ENCODE measurements around the gene BRF1.

BRF1 gene

GRCh38 chr14:105247715-105248367 lies 53.0 kb downstream of the BRF1 start:
- Histone ChIP-seq H3K4me1 (peaks cover 78% of the 10 kb centered on the region), H3K27me3 (no peaks in the 10 kb centered on the region), H3K27ac (peak overlapping the region; percentile 71), H4K20me1 (peaks cover 89% of the 10 kb centered on the region), H3K36me3 (peaks cover 63% of the 10 kb centered on the region), H3K4me2 (peak overlapping the region; percentile 100), H3K9me3 (no peaks in the 10 kb centered on the region), H3K9ac (peak overlapping the region; percentile 78), H3K4me3 (peak overlapping the region; percentile 80)
- no peak for TF ChIP-seq Cebpa-rat (IDR thresholded peaks at IDR 0.05)

- peaks cover 70% of the 10 kb centered on the region for H3K4me1 ChIP-seq
- H3K27ac ChIP-seq, result no peak overlapping the region
- peaks cover 66% of the 10 kb centered on the region for H3K36me3 ChIP-seq
- H3K9me3 ChIP-seq, result no peaks in the 10 kb centered on the region
- peak overlapping the region; percentile 80 for H3K4me3 ChIP-seq
- H3K4me2 ChIP-seq, result peak overlapping the region; percentile 100
- H3K9ac ChIP-seq, result peak overlapping the region; percentile 78; the same call in 1 of the 2 replicates
- TF ChIP-seq Cebpa-rat (IDR thresholded peaks at IDR 0.05), result no peak
- H4K20me1 ChIP-seq, result peaks cover 88% of the 10 kb centered on the region
- no peaks in the 10 kb centered on the region for H3K27me3 ChIP-seq
These were observed 53.8 kb downstream of the BRF1 start for GRCh38 chr14:105247026-105247425.

GRCh38 chr14:105244334-105244733 lies 56.5 kb downstream of the BRF1 start:
- Histone ChIP-seq H3K4me1 (peaks cover 43% of the 10 kb centered on the region), H4K20me1 (peaks cover 74% of the 10 kb centered on the region), H3K4me2 (no peak overlapping the region), H3K4me3 (no peak overlapping the region), H3K36me3 (peaks cover 63% of the 10 kb centered on the region), H3K9ac (peak overlapping the region; percentile 15; the same call in 1 of the 2 replicates), H3K27me3 (no peaks in the 10 kb centered on the region), H3K27ac (no peak overlapping the region), H3K9me3 (peaks cover 14% of the 10 kb centered on the region)
- TF ChIP-seq Cebpa-rat (IDR thresholded peaks at IDR 0.05), result no peak

- Histone ChIP-seq H3K4me2 (no peak overlapping the region), H4K20me1 (peaks cover 58% of the 10 kb centered on the region), H3K4me1 (peaks cover 27% of the 10 kb centered on the region), H3K9ac (no peak overlapping the region), H3K27me3 (no peaks in the 10 kb centered on the region), H3K4me3 (no peak overlapping the region), H3K27ac (no peak overlapping the region), H3K36me3 (peaks cover 57% of the 10 kb centered on the region), H3K9me3 (peaks cover 14% of the 10 kb centered on the region)
- no peak for TF ChIP-seq Cebpa-rat (IDR thresholded peaks at IDR 0.05)
These were observed 59.2 kb downstream of the BRF1 start for GRCh38 chr14:105241641-105242040.

GRCh38 chr14:105240811-105241576 lies 59.8 kb downstream of the BRF1 start:
- no peak overlapping the region for H3K9ac ChIP-seq

GRCh38 chr14:105229099-105229655 lies 71.6 kb downstream of the BRF1 start:
- Histone ChIP-seq H3K27ac (no peak overlapping the region), H3K27me3 (no peaks in the 10 kb centered on the region), H3K4me1 (peaks cover 19% of the 10 kb centered on the region), H3K9ac (no peak overlapping the region), H3K4me2 (no peak overlapping the region), H3K4me3 (no peak overlapping the region), H4K20me1 (peaks cover 54% of the 10 kb centered on the region), H3K36me3 (peaks cover 55% of the 10 kb centered on the region), H3K9me3 (peaks cover 4% of the 10 kb centered on the region)
- no peak for TF ChIP-seq Cebpa-rat (IDR thresholded peaks at IDR 0.05)

More at GRCh38 chr14:105240811-105241576, 59.8 kb downstream of the BRF1 start:
- no peak overlapping the region for H3K4me2 ChIP-seq
- no peak overlapping the region for H3K4me3 ChIP-seq
- peaks cover 51% of the 10 kb centered on the region for H3K36me3 ChIP-seq
- peaks cover 51% of the 10 kb centered on the region for H4K20me1 ChIP-seq
- no peaks in the 10 kb centered on the region for H3K27me3 ChIP-seq
- no peak overlapping the region for H3K27ac ChIP-seq
- H3K9me3 ChIP-seq, result peaks cover 14% of the 10 kb centered on the region
- TF ChIP-seq Cebpa-rat (IDR thresholded peaks at IDR 0.05), result no peak
- peaks cover 20% of the 10 kb centered on the region for H3K4me1 ChIP-seq

- Histone ChIP-seq H3K4me3 (no peak overlapping the region), H4K20me1 (peaks cover 60% of the 10 kb centered on the region), H3K9ac (no peak overlapping the region), H3K4me2 (no peak overlapping the region), H3K36me3 (peaks cover 56% of the 10 kb centered on the region), H3K4me1 (peaks cover 25% of the 10 kb centered on the region), H3K27ac (no peak overlapping the region), H3K27me3 (no peaks in the 10 kb centered on the region), H3K9me3 (peaks cover 4% of the 10 kb centered on the region)
- TF ChIP-seq Cebpa-rat (IDR thresholded peaks at IDR 0.05), result no peak
These were observed 72.2 kb downstream of the BRF1 start for GRCh38 chr14:105228562-105228961.

- H4K20me1 ChIP-seq, result peaks cover 72% of the 10 kb centered on the region
- peaks cover 3% of the 10 kb centered on the region for H3K9me3 ChIP-seq
- peaks cover 60% of the 10 kb centered on the region for H3K36me3 ChIP-seq
- H3K9ac ChIP-seq, result no peak overlapping the region
- peaks cover 37% of the 10 kb centered on the region for H3K4me1 ChIP-seq
- no peak overlapping the region for H3K27ac ChIP-seq
- TF ChIP-seq Cebpa-rat (IDR thresholded peaks at IDR 0.05), result no peak
- H3K4me2 ChIP-seq, result no peak overlapping the region
- no peaks in the 10 kb centered on the region for H3K27me3 ChIP-seq
- no peak overlapping the region for H3K4me3 ChIP-seq
These were observed 73.5 kb downstream of the BRF1 start for GRCh38 chr14:105227346-105227745.

GRCh38 chr14:105226198-105226597 lies 74.6 kb downstream of the BRF1 start:
- Histone ChIP-seq H3K4me3 (no peak overlapping the region), H3K4me2 (no peak overlapping the region), H3K27ac (no peak overlapping the region), H3K9me3 (no peaks in the 10 kb centered on the region), H3K9ac (no peak overlapping the region), H3K27me3 (no peaks in the 10 kb centered on the region), H3K4me1 (peaks cover 49% of the 10 kb centered on the region), H4K20me1 (peaks cover 84% of the 10 kb centered on the region), H3K36me3 (peaks cover 68% of the 10 kb centered on the region)
- no peak for TF ChIP-seq Cebpa-rat (IDR thresholded peaks at IDR 0.05)

Measured in BLaER1 (cell line).